ENCODE measurements around the gene SLC7A5. TPM values are rescaled to one million over a fixed set of nuclear protein-coding genes. Genes with fewer than 3 reads are reported as not detected.

SLC7A5 gene
- total and polyA plus RNA-seq, 2 of the 13 experiments (the other 11 are each of a cell fraction or from before 2014, with no cell fraction given) = 79.6 to 155 TPM

DNA sequence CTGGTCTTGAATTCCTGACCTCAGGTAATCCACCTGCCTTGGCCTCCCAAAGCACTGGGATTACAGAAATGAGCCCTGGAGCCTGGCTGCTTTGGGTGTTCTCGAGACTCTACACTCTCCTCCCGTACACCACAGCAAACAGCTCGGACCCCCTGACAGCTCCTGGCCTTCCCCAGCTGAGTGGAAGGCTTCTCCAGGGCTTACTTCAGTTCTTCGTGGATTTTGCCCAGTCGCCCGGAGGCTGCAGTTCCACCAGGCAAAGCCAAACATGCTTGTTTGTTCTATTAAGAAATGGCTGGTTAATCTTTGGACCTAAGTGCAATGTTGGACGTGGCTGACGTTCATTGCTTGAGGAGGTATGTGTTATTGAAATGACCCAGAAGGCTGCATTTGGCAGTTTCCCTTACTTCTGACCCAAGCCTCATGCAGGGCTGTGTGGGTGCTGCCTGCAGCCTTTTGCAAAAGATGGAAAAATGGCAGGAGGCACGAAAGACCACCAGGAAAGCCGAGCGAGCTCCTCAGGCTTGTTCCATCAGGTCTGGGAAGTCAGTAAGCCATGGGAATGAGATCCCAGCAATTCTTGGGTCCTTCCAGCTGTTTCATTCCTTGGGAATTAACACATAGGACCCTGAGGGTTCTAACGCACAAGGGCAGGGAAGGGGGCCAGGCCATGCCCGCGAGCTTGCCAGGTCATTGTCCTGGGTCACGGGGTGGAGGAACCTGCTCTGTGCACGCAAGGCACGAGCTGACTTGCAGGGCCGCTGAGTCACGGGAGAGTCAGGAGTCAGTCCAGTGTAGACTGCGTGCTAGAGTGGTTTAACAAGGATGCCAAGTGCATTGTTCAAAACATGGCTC lies 79.6 kb downstream of the SLC7A5 start (continued):
- TF ChIP-seq ZFP37 (CRISPR knock-in tag; IDR thresholded peaks at IDR 0.05; ENCODE audit: borderline replicate concordance) (no peak), ZNF383 (CRISPR knock-in tag; IDR thresholded peaks at IDR 0.05; ENCODE audit: borderline replicate concordance) (no peak), REL (CRISPR knock-in tag; conservative IDR thresholded peaks at IDR 0.05) (0 out of 2 replicates have a peak, but pooled peaks have one; percentile 29), ZNF569 (CRISPR knock-in tag; IDR thresholded peaks at IDR 0.05; ENCODE audit: borderline replicate concordance) (no peak), IRF2 (CRISPR knock-in tag; IDR thresholded peaks at IDR 0.05) (peak; percentile 24; the same call in 1 of the 2 replicates), FOXK2 (IDR thresholded peaks at IDR 0.05) (no peak), ZNF660 (CRISPR knock-in tag; IDR thresholded peaks at IDR 0.05; ENCODE audit: borderline replicate concordance, low read depth) (no peak), ZNF577 (CRISPR knock-in tag; IDR thresholded peaks at IDR 0.05; ENCODE audit: borderline replicate concordance, low read depth) (no peak), SATB2 (CRISPR knock-in tag; IDR thresholded peaks at IDR 0.05) (0 out of 2 replicates have a peak, but pooled peaks have one; percentile 58), ZNF335 (CRISPR knock-in tag; IDR thresholded peaks at IDR 0.05) (peak; percentile 63; the same call in 1 of the 2 replicates), ZNF556 (CRISPR knock-in tag; IDR thresholded peaks at IDR 0.05; ENCODE audit: borderline replicate concordance) (peak; percentile 98), ZNF570 (CRISPR knock-in tag; IDR thresholded peaks at IDR 0.05; ENCODE audit: borderline replicate concordance) (no peak), ZNF619 (CRISPR knock-in tag; IDR thresholded peaks at IDR 0.05) (no peak; the same call in 1 of the 2 replicates), ZNF333 (CRISPR knock-in tag; IDR thresholded peaks at IDR 0.05; ENCODE audit: borderline replicate concordance) (no peak), ZIK1 (CRISPR knock-in tag; IDR thresholded peaks at IDR 0.05; ENCODE audit: borderline replicate concordance, low read depth) (peak; percentile 43; the same call in 1 of the 2 replicates), ZNF572 (CRISPR knock-in tag; IDR thresholded peaks at IDR 0.05) (no peak), ARNTL (CRISPR knock-in tag; IDR thresholded peaks at IDR 0.05) (no peak; the same call in 1 of the 2 replicates)
- TF ChIP-seq, protein P1, sequence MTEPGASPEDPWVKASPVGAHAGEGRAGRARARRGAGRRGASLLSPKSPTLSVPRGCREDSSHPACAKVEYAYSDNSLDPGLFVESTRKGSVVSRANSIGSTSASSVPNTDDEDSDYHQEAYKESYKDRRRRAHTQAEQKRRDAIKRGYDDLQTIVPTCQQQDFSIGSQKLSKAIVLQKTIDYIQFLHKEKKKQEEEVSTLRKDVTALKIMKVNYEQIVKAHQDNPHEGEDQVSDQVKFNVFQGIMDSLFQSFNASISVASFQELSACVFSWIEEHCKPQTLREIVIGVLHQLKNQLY (CRISPR knock-in tag; IDR thresholded peaks at IDR 0.05) = peak; percentile 65; the same call in 1 of the 2 replicates
- TF ChIP-seq, protein P2, sequence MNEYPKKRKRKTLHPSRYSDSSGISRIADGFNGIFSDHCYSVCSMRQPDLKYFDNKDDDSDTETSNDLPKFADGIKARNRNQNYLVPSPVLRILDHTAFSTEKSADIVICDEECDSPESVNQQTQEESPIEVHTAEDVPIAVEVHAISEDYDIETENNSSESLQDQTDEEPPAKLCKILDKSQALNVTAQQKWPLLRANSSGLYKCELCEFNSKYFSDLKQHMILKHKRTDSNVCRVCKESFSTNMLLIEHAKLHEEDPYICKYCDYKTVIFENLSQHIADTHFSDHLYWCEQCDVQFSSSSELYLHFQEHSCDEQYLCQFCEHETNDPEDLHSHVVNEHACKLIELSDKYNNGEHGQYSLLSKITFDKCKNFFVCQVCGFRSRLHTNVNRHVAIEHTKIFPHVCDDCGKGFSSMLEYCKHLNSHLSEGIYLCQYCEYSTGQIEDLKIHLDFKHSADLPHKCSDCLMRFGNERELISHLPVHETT (CRISPR knock-in tag; conservative IDR thresholded peaks at IDR 0.05) = peak; percentile 41
- TF ChIP-seq, protein P3, sequence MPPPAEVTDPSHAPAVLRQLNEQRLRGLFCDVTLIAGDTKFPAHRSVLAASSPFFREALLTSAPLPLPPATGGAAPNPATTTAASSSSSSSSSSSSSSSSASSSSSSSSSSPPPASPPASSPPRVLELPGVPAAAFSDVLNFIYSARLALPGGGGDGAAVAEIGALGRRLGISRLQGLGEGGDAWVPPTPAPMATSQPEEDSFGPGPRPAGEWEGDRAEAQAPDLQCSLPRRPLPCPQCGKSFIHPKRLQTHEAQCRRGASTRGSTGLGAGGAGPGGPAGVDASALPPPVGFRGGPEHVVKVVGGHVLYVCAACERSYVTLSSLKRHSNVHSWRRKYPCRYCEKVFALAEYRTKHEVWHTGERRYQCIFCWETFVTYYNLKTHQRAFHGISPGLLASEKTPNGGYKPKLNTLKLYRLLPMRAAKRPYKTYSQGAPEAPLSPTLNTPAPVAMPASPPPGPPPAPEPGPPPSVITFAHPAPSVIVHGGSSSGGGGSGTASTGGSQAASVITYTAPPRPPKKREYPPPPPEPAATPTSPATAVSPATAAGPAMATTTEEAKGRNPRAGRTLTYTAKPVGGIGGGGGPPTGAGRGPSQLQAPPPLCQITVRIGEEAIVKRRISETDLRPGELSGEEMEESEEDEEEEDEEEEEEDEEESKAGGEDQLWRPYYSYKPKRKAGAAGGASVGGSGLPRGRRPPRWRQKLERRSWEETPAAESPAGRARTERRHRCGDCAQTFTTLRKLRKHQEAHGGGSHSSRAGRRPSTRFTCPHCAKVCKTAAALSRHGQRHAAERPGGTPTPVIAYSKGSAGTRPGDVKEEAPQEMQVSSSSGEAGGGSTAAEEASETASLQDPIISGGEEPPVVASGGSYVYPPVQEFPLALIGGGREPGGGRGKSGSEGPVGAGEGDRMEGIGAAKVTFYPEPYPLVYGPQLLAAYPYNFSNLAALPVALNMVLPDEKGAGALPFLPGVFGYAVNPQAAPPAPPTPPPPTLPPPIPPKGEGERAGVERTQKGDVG (CRISPR knock-in tag; IDR thresholded peaks at IDR 0.05; ENCODE audit: borderline replicate concordance) = peak; percentile 96
- TF ChIP-seq, protein P4, sequence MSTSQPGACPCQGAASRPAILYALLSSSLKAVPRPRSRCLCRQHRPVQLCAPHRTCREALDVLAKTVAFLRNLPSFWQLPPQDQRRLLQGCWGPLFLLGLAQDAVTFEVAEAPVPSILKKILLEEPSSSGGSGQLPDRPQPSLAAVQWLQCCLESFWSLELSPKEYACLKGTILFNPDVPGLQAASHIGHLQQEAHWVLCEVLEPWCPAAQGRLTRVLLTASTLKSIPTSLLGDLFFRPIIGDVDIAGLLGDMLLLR (CRISPR knock-in tag; IDR thresholded peaks at IDR 0.05) = peak; percentile 75; the same call in 1 of the 2 replicates
- TF ChIP-seq, protein P5, sequence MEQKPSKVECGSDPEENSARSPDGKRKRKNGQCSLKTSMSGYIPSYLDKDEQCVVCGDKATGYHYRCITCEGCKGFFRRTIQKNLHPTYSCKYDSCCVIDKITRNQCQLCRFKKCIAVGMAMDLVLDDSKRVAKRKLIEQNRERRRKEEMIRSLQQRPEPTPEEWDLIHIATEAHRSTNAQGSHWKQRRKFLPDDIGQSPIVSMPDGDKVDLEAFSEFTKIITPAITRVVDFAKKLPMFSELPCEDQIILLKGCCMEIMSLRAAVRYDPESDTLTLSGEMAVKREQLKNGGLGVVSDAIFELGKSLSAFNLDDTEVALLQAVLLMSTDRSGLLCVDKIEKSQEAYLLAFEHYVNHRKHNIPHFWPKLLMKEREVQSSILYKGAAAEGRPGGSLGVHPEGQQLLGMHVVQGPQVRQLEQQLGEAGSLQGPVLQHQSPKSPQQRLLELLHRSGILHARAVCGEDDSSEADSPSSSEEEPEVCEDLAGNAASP (CRISPR knock-in tag; IDR thresholded peaks at IDR 0.05; ENCODE audit: borderline replicate concordance) = peak; percentile 61; the same call in 1 of the 2 replicates
